ENCODE data around the gene FOXD3. TPM values are rescaled to one million over a fixed set of nuclear protein-coding genes. Genes with fewer than 3 reads are reported as not detected.

The FOXD3 gene
- total and polyA plus RNA-seq, 7 donors: 0.31 to 5.0 (median 3.9) TPM; not detected in 2

DNA sequence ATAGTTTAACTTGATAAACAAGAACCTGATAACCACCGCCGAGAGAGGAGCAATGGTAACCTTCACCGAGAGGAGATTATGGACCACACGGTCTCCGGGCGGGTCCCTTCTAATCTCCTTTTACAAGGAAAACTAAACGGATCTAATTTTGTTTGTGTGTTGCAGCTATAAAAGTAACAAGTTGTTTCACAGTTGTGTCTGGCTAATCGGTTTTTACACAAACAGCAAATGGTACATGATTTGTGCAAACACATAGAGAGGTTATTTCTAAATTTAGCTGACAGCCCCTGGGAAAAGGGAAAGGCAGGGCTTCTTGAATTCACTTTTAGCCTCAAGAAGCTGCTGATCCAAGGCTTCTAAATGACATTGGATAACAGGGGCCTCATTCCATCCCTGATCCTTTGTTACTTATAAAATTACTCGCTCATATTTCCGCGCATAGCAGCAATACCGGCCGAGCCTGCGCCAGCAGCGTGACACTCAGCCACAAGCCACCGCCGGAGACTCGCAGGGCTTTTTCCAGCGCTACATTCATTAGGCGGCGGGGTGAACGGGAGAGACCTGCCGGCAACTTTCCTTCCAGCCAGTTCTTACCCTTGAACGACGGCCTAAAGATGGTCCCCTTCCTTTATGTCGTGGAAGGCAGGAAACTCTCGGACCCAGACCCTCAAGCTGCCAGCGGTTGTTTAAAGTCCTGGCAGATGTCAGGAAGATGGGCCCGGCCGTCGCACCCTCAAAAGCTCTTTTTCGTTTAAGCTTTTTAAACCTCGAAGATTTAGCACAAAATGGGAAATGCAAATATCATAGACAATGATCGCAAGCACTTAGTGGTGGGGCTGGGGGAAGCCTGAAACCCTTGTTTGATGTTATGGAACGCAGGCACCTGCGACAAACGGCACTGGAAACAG, 4.4 kb downstream of the FOXD3 start:
- intact Hi-C loops (cut with DNase I): loop anchor here (10.0 kb wide), 2 partner anchors 118 to 482 kb away; no protein-coding TSS in a partner anchor
- Histone ChIP-seq H3K27me3 (peaks cover 77 to 100% (median 95%) of the 10 kb centered on the region in 3 donors), H3K36me3 (no peaks in the 10 kb centered on the region), H3K4me3 (peak overlapping the region in 2 of 4 donors; percentile 53 to 54), H3K9me3 (no peaks in the 10 kb centered on the region), H3K4me1 (peaks cover 0 to 40% (median 33%) of the 10 kb centered on the region in 4 donors), H3K27ac (peak overlapping the region in 1 of 4 donors; percentile 21)
- DNase-seq: no peak
- WGBS, 2 donors: 8% methylated on average over 37 of the region's 37 CpGs
- TF ChIP-seq, protein P1, sequence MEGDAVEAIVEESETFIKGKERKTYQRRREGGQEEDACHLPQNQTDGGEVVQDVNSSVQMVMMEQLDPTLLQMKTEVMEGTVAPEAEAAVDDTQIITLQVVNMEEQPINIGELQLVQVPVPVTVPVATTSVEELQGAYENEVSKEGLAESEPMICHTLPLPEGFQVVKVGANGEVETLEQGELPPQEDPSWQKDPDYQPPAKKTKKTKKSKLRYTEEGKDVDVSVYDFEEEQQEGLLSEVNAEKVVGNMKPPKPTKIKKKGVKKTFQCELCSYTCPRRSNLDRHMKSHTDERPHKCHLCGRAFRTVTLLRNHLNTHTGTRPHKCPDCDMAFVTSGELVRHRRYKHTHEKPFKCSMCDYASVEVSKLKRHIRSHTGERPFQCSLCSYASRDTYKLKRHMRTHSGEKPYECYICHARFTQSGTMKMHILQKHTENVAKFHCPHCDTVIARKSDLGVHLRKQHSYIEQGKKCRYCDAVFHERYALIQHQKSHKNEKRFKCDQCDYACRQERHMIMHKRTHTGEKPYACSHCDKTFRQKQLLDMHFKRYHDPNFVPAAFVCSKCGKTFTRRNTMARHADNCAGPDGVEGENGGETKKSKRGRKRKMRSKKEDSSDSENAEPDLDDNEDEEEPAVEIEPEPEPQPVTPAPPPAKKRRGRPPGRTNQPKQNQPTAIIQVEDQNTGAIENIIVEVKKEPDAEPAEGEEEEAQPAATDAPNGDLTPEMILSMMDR (IDR thresholded peaks at IDR 0.05): no peak
- TF ChIP-seq POLR2AphosphoS5 (IDR thresholded peaks at IDR 0.05): peak in 1 of 4 donors; percentile 6

DNA sequence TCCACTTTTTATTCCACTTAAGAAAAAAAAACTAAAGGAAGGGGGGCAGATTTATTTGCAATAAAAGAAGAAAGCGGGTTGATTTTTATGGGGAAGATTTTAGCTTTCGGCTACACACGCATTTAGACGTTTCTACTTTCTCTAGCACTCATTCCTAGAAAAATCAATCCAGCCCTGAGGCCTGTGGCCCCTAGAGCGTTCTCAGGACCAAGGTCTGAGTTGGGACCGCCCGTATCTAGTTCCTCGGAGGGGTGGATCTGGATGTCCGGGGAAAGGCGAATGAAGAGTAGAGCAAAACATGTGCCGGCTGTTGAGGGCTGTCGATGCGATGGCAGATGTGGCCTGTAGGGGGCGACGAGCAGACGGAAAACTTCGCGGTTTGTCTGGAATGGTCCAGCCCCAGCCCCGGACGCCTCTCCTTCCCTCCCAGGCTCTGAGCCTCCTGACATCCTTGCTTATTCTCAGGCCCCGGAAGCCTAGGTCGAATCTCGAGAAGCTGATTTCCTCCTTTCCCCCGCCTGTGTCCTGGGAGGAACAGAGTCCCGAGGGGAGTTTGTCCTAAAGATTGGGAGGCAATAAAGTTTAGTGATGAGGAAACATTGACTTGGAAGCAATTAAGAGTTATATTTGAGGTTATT, 5.2 kb downstream of the FOXD3 start:
- Histone ChIP-seq H3K4me3 (peak overlapping the region in 1 of 4 donors; percentile 53), H3K4me1 (peaks cover 0 to 32% (median 25%) of the 10 kb centered on the region in 4 donors), H3K27ac (peak overlapping the region in 2 of 4 donors; percentile 21 to 27), H3K36me3 (no peaks in the 10 kb centered on the region), H3K9me3 (no peaks in the 10 kb centered on the region), H3K27me3 (peaks cover 69 to 100% (median 94%) of the 10 kb centered on the region in 3 donors)
- TF ChIP-seq POLR2A (IDR thresholded peaks at IDR 0.05) (no peak), EP300 (IDR thresholded peaks at IDR 0.05) (no peak), POLR2AphosphoS5 (IDR thresholded peaks at IDR 0.05) (peak; percentile 25 to 49 (median 38))
- TF ChIP-seq, protein P1 (IDR thresholded peaks at IDR 0.05): peak in 3 of 4 experiments; percentile 8 to 56 (median 27)
- 4 to 6% methylated on average over 25 of the region's 25 CpGs for WGBS, 2 donors
- peak; percentile 77 for DNase-seq
- intact Hi-C loops (cut with DNase I): loop anchor here (10.0 kb wide), 2 partner anchors 117 to 483 kb away; no protein-coding TSS in a partner anchor

DNA sequence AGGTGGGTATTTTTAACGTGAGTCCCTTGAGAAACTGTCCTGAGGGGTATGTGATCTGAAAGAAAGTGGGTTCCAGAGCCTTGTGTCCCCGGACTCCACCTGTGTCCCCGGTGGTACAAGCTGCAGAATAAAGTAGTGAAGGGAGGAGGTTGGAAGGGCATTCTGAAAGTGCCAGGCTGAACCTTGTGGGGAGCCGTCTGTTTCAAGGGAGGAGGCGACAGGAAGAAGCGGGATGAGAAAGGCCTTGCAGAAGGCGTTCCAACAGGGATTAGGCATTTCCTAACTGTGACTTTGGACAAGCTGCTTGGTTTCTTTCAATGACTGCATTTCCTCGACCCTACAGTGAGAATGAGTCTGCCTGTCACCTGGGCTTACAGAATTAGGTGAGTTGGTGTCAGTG, 5.8 kb downstream of the FOXD3 start:
- H3K27ac ChIP-seq: peak overlapping the region in 1 of 4 donors; percentile 27
- no peak for DNase-seq
- intact Hi-C loops (cut with DNase I): loop anchor here (10.0 kb wide), 2 partner anchors 117 to 483 kb away; no protein-coding TSS in a partner anchor
- H3K9me3 ChIP-seq: no peaks in the 10 kb centered on the region
- peaks cover 63 to 100% (median 90%) of the 10 kb centered on the region in 3 donors for H3K27me3 ChIP-seq
- TF ChIP-seq EP300 (IDR thresholded peaks at IDR 0.05) (no peak), POLR2AphosphoS5 (IDR thresholded peaks at IDR 0.05) (no peak), POLR2A (IDR thresholded peaks at IDR 0.05) (no peak)
- TF ChIP-seq, protein P1 (IDR thresholded peaks at IDR 0.05): no peak
- H3K36me3 ChIP-seq: no peaks in the 10 kb centered on the region
- peaks cover 0 to 26% (median 19%) of the 10 kb centered on the region in 4 donors for H3K4me1 ChIP-seq
- no peak overlapping the region for H3K4me3 ChIP-seq
- 41 to 48% methylated on average over 8 of the region's 8 CpGs for WGBS, 2 donors

DNA sequence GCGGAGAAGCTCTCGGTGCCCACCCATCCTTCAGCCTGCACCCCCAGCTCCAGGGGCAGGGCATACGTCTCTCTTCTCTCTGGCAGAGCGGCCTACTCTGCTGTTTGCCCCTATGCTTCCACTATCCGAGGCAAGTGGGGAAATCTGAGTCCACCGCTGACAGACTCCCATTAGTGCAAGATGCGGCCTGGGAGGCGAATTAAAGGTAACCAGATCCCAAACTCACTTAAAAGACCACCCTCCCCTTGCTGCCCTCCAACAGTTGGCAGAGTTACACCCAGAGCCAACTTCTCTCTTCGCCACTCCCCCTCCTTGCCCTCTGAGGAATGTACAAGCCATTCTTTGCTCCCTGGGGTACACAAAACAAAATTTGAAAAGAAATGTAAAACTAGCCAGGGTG, 6.4 kb downstream of the FOXD3 start:
- Histone ChIP-seq H3K36me3 (no peaks in the 10 kb centered on the region), H3K4me3 (no peak overlapping the region), H3K9me3 (no peaks in the 10 kb centered on the region), H3K27me3 (peaks cover 57 to 100% (median 89%) of the 10 kb centered on the region in 3 donors), H3K27ac (peak overlapping the region in 2 of 4 donors; percentile 7 to 16), H3K4me1 (peaks cover 0 to 19% (median 14%) of the 10 kb centered on the region in 4 donors)
- intact Hi-C loops (cut with DNase I): loop anchor here (10.0 kb wide), 2 partner anchors 116 to 484 kb away; no protein-coding TSS in a partner anchor
- 74 to 86% methylated on average over 9 of the region's 9 CpGs for WGBS, 2 donors
- TF ChIP-seq POLR2AphosphoS5 (IDR thresholded peaks at IDR 0.05) (no peak), POLR2A (IDR thresholded peaks at IDR 0.05) (no peak), EP300 (IDR thresholded peaks at IDR 0.05) (no peak)
- TF ChIP-seq, protein P1 (IDR thresholded peaks at IDR 0.05): no peak
- DNase-seq: no peak
